Forelimb muscle (tissue), 1 donor: ENCODE results near the gene MASP2. TPM values are rescaled to one million over a fixed set of nuclear protein-coding genes. Genes with fewer than 3 reads are reported as not detected.
"Not testable (repeated sequence)": the region's sequence is repeated elsewhere in the genome, so short reads cannot be mapped to it uniquely, and the experiment has no call there.

Experiments used
- DNase-seq: peaks from one replicate; pipeline ENCODE4 v3.0.0-alpha.2; 2013; ENCODE audit warnings: low read depth
- polyA plus RNA-seq: library from polyadenylated mRNA; unstranded; fragments of 120-200 nt; gene quantifications from one replicate; pipeline ENCODE4 v1.2.1, GENCODE V29; 2013; ENCODE audit not compliant: insufficient read length

Gene MASP2
- polyA plus RNA-seq, 1 donor = 4.8 TPM

DNA sequence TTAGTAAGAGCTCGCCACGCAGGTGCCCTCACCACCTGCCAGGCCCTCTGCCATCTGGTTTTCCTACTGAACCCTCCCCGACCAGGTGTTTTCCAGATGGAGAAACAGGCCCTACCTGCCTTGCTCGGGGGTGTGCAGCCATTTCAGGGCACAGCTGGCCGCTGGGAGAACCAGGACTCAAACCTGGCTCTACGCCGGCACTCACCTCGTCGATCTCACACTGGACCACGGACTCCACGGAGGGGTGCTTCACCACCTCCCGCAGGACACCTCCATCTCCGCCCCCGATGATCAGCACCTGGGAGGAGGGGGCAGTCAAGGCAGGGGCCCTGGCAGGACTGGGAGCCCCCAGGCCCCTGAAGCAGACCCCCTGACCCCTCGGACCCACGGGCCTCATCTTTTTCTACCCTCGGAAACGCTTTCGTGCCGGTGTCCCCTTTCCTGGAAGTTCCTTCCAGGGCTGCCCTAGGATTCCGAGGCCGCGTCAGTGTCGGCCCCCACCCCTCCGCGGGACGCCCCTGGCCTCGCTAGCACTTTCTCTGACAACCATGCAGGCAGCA lies 11.6 kb upstream of the MASP2 start:
- DNase-seq = no peak

DNA sequence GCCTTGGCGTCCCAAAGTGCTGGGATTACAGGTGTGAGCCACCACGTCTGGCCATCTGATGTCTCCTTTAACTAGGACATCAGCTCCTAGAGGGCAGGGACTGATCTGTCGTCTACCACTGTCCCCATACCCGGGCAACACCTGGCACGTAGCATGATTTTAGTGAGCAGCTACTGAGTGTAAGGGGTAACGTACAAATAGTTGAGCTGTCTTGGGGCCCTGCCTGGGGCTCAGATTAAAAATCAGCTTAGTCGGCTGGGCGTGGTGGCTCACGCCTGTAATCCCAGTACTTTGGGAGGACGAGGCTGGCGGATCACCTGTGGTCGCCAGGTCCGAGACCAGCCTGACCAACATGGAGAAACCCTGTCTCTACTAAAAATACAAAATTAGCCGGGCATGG lies 11.0 kb upstream of the MASP2 start:
- DNase-seq = no peak

DNA sequence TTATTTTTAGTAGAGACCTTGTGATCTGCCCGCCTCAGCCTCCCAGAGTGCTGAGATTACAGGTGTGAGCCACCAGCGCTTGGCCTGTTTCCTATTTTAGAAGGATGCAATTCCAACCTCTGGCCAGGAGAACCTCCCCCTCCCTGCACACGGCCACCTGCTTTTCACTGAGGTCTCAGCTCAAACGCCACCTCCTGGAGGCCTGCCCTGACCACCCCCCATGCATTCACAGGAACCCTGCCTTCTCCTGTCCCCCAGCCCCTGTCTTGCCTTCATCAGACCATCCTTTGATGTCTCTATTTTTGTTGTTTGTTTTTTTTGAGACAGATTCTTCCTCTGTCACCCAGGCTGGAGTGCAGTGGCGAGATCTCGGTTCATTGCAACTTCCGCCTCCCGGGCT lies 10.4 kb upstream of the MASP2 start:
- no peak for DNase-seq

DNA sequence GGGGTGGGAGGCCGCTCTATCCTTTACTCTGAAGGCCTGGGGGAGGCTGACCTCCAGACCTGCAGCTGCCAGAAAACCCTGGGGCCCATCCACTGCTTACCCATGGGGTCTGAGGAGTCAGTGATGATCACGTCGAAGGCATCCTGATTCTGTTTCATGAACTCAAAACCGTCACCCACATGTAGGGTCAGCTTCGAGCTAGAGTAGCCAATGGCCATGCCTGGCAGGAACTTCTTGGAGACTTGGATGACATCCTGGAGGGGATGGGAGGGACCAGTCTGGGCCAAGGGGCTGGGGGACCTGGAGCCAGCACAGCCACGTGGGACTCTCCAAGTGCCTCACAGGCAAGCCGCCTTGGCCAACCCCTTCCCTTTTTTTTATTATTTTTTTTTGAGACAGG lies 9.5 kb upstream of the MASP2 start:
- DNase-seq = no peak

DNA sequence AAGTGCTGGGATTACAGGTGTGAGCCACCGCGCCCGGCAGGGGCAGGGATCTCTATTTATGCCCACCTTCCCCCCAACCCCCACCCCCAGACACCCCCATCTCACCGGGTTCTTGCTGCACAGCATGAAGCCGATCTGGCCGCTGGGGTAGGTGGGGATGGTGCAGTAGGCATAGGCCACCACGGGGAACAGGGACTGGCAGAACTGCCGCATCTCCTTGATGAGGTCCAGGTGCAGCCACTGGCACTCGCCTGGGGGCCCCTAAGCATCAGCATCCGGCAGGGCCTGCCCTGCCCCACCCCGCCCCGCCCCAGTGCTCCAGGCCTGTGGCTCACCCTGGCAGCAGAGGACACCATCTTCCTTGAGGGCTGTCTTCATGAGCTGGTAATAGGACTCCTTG lies 8.6 kb upstream of the MASP2 start:
- no peak for DNase-seq

DNA sequence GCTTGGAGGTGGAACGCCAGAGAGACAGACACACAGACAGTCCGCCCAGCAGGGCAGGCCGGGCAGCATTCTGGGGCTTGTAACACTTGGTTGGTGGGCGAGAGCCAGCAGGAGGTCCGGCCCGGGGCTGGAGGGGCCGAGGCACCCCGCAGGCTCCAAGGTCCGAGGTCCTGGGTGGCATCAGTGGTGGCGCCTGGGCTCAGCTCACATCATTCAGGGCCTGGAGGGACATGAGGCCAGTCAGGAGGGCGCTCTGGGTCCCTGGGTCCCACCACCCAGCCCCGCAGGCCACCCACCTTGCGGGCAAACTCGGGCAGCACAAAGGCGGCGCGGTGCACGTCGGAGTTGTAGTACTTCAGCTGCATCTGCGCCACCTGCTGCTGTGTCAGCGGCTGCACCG lies 7.6 kb upstream of the MASP2 start:
- no peak for DNase-seq

DNA sequence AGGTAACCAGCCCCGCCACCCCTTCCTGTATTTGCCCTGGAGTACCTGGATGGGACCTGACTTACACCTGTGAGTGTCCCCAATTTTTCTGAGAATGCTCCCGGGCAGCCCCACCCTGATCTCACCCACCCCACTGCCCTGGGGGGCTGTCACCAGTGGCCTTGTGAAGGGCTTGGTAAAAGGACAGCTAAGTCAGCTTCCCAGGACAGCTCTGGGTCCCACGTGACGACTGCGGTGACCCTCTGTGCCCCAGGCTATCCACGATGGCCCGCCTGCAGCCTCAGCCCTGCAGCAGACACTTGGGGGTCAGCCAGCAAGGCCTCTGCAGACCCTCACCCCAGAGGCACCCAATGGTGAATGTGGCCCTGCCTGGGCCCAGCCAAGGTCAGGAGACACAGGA lies 7.1 kb upstream of the MASP2 start:
- no peak for DNase-seq

DNA sequence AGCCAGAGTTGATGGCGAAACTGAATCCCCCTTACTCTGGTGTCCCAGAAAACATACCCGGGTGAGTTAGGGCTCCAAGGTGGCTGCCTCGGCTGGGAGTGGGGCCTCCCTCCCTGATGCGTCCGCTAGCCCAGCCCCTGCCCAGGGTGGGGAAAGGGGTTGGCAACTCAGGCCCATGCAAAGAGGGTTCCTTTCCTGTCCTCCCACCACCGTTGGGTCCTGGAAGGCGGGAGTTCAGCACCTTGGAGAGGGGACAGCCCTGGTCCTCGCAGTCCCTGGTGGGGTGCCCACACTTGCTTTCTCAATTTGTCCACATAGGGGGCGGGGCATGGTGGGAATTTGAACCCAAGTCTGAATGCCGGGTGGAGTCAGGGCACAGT lies 6.7 kb upstream of the MASP2 start:
- DNase-seq = no peak

DNA sequence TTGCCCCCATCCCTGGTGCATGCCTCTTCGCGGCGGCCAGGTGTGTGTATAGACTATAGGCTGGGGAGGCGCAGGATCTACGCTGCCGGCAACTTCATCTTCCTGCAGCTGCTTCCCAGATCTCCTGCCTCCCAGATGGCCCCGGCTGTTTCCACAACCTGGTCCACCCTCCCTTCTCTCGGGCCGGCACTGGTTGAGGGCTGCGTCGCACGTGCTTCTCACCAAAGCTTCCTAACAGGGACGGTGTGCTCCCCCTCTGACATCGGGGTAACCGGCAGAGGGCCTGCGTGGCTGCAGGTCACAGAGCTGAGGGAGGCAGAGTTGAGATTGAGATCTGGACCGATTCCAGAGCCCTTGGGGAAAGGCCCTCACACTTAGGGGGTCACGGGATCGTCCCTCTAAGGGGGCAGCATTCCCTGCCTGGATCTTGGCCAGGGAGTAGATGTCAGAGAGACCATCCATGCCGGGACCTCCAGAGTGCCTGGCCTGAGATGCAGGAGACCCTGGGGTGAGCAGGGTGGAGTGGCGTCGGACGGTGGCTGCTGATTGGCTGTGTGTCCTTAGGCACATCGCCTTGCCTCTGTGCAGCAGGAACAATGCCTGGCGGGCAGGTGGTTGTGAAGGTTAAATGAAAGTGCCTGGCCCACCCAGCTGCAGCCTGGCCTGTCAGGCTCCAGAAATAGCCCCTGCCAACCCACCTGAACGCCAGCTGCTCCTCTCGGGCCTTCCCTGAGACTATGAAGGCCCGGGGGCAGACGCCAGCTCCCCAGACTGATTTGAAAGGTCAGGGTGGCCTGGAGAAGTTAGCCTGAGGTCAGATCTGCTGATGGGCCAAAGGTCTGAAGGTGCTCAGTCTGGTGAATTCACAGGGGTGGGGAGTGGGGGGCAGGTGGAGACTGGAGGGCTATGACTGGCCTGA lies 6.1 kb upstream of the MASP2 start:
- no peak for DNase-seq

DNA sequence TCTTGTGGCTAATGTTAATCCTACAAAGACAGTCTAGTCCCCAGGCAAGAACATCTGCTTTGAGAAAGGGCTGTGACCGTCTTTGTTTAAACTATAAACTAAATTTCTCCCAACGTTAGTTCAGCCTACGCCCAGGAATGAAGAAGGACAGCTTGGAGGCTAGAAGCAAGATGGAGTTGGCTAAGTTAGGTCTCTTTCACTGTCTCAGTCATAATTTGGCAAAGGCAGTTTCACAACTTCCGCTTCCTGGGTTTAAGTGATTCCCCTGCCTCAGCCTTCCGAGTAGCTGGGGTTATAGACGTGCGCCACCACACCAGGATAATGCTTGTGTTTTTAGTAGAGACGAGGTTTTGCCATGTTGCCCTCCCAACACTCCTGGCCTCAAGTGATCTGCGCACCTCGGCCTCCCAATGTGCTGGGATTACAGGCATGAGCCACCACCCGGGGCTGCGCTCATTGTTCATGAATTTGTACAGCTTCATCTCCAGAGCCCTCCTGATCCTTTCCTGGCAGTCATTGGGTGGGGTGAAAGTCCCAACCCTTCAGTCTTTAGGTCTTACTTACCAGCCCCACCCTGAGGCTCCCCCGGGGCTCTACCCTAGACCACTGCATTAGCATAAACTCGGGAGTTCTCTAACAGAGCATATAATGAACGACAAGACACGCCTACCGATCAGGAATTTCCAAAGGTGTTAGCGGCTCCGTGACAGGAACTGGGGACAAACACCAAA lies 4.9 kb upstream of the MASP2 start:
- no peak for DNase-seq

DNA sequence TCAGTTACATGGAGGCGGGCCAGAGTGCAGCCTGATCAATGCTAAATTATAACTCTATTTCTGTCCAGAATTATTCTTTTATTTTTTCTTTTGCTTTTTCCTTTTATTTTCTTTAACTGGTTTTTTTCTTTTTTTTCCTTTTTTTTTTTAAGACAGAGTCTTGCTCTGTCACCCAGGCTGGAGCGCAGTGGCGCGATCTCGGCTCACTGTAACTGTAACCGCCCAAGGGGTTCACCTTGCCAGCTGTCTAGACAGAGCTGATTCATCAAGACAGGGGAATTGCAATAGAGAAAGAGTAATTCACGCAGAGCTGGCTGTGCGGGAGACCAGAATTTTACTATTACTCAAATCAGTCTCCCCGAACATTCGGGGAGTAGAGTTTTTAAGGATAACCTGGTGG lies 4.1 kb upstream of the MASP2 start:
- DNase-seq = not testable (repeated sequence)

DNA sequence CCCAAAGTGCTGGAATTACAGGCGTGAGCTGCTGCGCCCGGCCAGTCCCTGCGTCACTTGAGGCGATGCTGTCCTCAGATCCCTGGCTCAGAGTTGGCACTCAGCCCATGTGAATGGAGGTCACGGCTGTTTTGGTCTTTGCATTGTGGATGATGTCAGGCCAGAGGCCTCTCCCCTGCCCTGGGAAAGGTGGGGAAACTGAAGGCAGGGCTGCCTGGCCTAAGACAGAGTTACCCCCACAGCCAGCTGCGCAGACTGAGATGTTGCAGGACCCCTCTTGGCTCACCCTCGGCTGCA lies 821 bp downstream of the MASP2 start:
- no peak for DNase-seq

DNA sequence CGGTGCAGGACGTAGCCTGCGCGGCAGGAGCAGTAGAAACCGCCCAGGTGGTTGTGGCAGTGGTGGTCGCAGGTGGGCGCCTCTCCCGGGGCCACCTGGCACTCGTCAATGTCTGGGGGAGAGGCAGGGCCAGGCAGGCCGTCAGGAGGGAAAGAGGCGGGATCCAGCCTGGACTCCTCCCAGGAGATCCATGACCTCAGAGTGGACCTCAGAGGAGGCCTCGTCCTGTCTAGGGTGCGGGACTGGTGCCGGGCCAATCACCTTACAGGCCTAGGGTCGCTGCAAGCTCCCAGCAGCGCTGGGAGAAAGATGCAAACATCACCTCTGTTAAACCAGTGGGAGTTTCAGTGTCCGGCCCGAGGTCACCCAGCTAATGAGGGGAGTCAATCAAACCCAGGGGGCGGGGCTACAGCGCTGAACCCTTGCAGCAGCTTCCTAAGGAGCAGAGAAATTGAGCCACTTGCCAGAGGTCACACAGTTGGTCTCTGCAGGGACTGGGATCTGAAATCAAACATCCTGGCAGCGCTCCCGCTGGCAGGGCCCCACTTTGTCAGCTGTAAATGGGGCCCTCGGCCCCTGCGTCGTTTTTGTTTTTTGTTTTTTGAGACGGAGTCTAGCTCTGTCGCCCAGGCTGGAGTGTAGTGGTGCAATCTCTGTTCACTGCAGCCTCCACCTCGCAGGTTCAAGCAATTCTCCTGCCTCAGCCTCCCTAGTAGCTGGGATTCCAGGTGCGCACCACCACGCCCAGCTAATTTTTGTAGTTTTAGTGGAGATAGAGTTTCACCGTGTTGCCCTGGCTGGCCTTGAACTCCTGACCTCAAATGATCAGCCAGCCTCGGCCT lies 1.4 kb downstream of the MASP2 start:
- DNase-seq = no peak

DNA sequence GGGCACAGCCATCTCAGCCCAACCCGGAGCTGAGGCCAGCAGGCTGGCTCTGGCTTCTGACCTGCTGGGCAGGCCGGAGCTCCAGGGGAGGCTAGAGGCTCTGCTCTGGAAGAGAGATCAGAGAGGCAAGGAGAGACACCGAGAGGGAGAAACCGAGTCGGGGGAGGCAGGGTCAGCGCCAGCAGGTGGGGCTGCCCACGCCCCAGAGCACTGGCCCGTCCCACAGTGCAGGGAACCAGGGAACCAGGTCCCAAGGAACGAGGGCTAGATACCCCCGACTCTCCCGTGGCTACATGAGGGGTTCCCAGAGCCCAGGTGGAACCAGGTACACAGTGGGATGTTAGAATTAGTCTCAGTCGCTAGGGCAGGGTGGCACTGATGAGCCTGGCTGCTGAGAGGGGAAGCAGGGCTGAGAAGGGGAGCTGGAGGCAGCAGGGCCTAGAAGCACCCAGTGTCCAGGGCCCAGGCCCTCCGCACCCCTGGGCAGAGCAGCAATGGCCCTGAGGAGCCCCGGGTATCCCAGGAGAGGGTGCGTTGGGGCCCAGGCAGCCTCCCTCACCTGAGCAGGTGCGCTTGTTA lies 2.1 kb downstream of the MASP2 start:
- no peak for DNase-seq

DNA sequence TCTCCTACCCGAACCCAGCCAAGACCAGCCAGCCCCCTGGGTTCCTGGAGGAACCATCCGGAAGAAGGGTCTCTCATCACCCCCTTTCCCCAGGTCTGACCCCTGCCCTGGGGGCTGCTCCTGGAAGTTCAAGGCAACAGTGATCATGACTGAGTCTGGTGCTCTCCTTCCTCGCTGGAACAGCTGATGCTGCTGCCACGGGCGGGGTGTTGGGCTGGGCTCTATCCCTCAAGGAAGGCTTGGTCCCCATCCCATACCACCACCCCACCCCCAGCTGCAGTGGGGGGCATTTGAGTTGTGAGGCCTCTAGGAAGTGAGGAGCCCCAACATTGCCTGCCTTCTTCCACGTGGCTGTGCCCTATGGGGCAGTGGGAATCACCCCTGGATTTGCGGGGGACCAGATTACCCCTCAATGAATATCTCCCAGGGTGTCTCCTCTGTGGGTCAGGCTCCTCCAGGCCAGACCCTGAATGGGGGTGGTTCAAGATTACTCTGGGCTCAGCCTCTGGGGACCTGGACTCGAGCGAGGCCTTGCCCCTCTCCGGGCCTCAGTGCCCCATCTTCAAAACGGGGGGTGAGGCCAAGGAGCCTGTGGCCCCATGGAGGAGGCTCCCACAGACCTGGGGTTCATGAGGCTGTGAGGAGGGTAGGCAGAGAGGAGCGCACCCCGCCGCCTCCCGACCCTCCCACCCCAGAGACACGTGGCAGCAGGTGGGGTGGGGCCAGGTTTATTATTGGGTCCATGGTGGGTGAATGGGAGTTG lies 2.8 kb downstream of the MASP2 start:
- DNase-seq = no peak

DNA sequence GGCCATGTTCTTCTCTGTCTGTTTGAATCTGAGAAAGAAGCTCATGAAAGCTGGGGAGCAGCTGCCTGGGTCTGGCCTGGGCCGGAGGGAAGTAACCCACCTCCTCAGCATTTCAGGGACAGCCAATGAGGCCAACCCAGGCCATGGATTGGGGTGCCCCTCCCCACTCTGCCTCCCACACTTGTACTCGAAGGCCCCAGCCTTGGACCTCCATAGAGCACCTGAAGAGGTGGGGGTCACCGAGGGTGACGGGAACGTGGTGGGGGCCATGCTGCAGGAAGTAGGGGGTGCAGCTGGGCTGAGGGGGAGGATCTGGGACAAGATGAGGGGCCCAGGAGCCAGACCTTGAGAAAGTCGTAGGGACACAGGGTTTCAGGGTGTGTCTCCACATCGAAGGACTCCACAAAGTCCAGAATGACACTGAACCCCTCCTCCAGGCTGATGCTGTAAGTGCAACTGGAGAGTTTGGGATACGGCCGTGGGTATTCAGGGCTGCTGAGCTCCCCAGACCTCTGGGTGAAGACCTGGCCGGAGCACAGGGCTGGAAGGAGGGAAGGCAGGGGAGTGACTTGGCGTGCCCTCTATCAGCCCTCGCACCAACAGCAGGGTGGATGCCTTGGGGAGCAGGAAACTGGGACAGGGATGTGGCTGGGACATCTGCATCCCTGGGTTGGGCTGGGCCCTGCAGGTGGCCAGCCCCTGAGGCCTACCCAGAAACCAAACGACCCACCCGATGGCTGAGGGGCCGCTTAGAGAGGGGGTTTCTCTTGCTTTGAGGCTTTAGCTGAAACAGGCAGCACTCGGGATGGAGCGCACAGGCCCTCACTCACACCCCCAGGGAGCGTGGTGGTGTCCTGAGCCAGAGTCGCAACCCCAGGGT lies 3.8 kb downstream of the MASP2 start:
- no peak for DNase-seq

DNA sequence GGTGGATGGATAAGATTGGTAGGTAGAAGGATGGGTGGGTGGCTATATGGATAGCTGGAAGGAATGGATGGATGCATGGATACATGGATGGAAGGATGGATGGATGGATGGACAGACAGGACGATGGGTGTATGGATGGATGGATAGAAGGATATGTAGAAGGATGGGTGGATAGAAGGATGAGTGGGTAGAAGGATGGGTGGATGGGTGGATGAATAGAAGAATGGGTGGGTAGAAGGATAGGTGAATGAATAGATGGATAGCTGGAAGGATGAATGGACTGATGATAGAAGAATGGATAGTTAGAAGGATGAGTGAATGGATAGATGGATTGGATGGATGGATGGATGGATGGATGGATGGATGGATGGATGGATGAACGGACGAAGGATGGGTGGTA lies 5.0 kb downstream of the MASP2 start:
- DNase-seq = no peak

DNA sequence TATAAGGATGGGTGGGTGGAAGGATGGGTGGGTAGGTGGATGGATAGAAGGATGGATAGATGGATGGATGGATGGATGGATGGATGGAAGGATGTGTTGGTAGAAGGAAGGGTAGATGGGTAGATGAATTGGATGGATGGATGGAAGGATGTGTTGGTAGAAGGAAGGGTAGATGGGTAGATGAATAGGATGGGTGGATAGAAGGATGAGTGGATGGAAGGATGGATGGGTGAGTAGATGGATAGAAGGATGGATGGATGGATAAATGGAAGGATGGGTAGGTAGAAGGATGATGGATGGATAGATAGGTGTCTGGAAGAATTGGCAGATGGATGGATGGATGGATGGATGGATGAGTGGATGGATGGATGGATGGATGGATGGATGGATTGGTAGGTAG lies 6.0 kb downstream of the MASP2 start:
- DNase-seq = no peak

DNA sequence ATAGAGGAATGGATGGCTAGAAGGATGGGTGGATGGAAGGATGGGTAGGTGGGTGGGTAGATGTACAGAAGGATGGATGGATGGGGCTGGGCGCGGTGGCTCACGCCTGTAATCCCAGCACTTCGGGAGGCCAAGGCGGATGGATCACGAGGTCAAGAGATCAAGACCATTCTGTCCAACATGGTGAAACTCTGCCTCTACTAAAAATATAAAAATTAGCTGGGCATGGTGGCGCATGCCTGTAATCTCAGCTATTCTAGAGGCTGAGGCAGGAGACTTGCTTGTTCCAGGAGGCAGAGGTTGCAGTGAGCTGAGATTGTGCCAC lies 7.0 kb downstream of the MASP2 start:
- DNase-seq = not testable (repeated sequence)
